Amniotic epithelial cell (primary cell): ENCODE data around the gene MUC5B.
A peak's percentile ranks its signal among the peaks of the same experiment; 100 is the strongest.

ENCODE experiments used
- DNase-seq: peaks from one replicate; pipeline ENCODE4 v3.0.0-alpha.2; 2010; ENCODE audit warnings: low read depth

MUC5B gene

GRCh38 chr11:1267441-1268100, 44.7 kb downstream of the MUC5B start:
- DNase-seq, result no peak

GRCh38 chr11:1269957-1270356, 47.1 kb downstream of the MUC5B start:
- no peak for DNase-seq

- no peak for DNase-seq
Measured at GRCh38 chr11:1270476-1270875, 47.6 kb downstream of the MUC5B start.

- peak; percentile 25 for DNase-seq
Measured at GRCh38 chr11:1271002-1271401, 48.1 kb downstream of the MUC5B start.

GRCh38 chr11:1271406-1271805, 48.5 kb downstream of the MUC5B start:
- DNase-seq, result no peak

GRCh38 chr11:1271927-1272326, 49.1 kb downstream of the MUC5B start:
- DNase-seq, result no peak

GRCh38 chr11:1272531-1272930, 49.7 kb downstream of the MUC5B start:
- DNase-seq, result no peak

GRCh38 chr11:1274501-1274900, 51.6 kb downstream of the MUC5B start:
- no peak for DNase-seq

GRCh38 chr11:1275021-1275420, 52.2 kb downstream of the MUC5B start:
- no peak for DNase-seq

GRCh38 chr11:1276041-1276790, 53.4 kb downstream of the MUC5B start:
- no peak for DNase-seq

- DNase-seq, result no peak
Measured at GRCh38 chr11:1276866-1277615, 54.2 kb downstream of the MUC5B start.

- DNase-seq, result no peak
Measured at GRCh38 chr11:1277936-1278512, 55.2 kb downstream of the MUC5B start.

GRCh38 chr11:1278766-1279673, 56.2 kb downstream of the MUC5B start:
- no peak for DNase-seq

- DNase-seq, result no peak
Measured at GRCh38 chr11:1279674-1280055, 56.8 kb downstream of the MUC5B start.

- DNase-seq, result no peak
Measured at GRCh38 chr11:1280116-1281035, 57.5 kb downstream of the MUC5B start.

- no peak for DNase-seq
Measured at GRCh38 chr11:1281326-1281973, 58.6 kb downstream of the MUC5B start.

GRCh38 chr11:1281974-1282365, 59.1 kb downstream of the MUC5B start:
- no peak for DNase-seq

GRCh38 chr11:1283091-1283511, 60.2 kb downstream of the MUC5B start:
- DNase-seq, result no peak

- DNase-seq, result no peak
Measured at GRCh38 chr11:1283906-1284305, 61.0 kb downstream of the MUC5B start.

GRCh38 chr11:1285316-1285744, 62.5 kb downstream of the MUC5B start:
- no peak for DNase-seq
